Trophoblast cell (in vitro differentiated cells and primary cell): ENCODE results near the gene WDR45B.

Source experiments
- DNase-seq, 2 donors: peaks; one replicate each; pipeline ENCODE4 v3.0.0-alpha.2; 2016
- H2AFZ ChIP-seq: 2 replicates; pipeline ENCODE4 v1.6.1; 2013; ENCODE audit warnings: low read length, moderate library complexity, mild to moderate bottlenecking; ENCODE audit not compliant: insufficient read depth, poor library complexity
- H2AK5ac ChIP-seq: 2 replicates; pipeline ENCODE4 v1.6.1; 2013; ENCODE audit warnings: mild to moderate bottlenecking, low read length
- H2BK120ac ChIP-seq: 2 replicates; pipeline ENCODE4 v1.6.1; 2013; ENCODE audit warnings: low read length, mild to moderate bottlenecking, moderate library complexity; ENCODE audit not compliant: insufficient read depth, poor library complexity
- H2BK12ac ChIP-seq: 2 replicates; pipeline ENCODE4 v1.6.1; 2013; ENCODE audit warnings: mild to moderate bottlenecking, low read length, moderate library complexity
- H2BK5ac ChIP-seq: 2 replicates; pipeline ENCODE4 v1.6.1; 2013; ENCODE audit warnings: low read length, low read depth, moderate library complexity, mild to moderate bottlenecking; ENCODE audit not compliant: poor library complexity
- H3K14ac ChIP-seq: 2 replicates; pipeline ENCODE4 v1.6.1; 2013; ENCODE audit warnings: mild to moderate bottlenecking, low read length
- H3K18ac ChIP-seq: 2 replicates; pipeline ENCODE4 v1.6.1; 2013; ENCODE audit warnings: mild to moderate bottlenecking, low read length
- H3K23ac ChIP-seq: 2 replicates; pipeline ENCODE4 v1.6.1; 2013; ENCODE audit warnings: low read length
- H3K27ac ChIP-seq: 2 replicates; pipeline ENCODE4 v1.5.1; 2013; ENCODE audit warnings: low read depth, mild to moderate bottlenecking, inconsistent platforms, low read length, moderate library complexity
- H3K27me3 ChIP-seq: 2 replicates; pipeline ENCODE4 v1.6.1; 2013; ENCODE audit warnings: inconsistent platforms, mild to moderate bottlenecking, low read length, moderate library complexity; ENCODE audit not compliant: insufficient read depth
- H3K36me3 ChIP-seq, 2 experiments: 1 replicate in 1 of 2; 2 replicates in 1 of 2; pipeline ENCODE4 v1.6.1; 2013; ENCODE audit warnings: low read length in 2 of 2, mild to moderate bottlenecking in 2 of 2, moderate library complexity in 1 of 2; ENCODE audit not compliant: insufficient read depth in 2 of 2, control insufficient read depth in 1 of 2
- H3K4ac ChIP-seq: 2 replicates; pipeline ENCODE4 v1.6.1; 2013; ENCODE audit warnings: low read depth, mild to moderate bottlenecking, low read length, moderate library complexity
- H3K4me1 ChIP-seq, 2 experiments: 1 replicate in 1 of 2; 2 replicates in 1 of 2; pipeline ENCODE4 v1.6.1; 2013; ENCODE audit warnings: low read length in 2 of 2, mild to moderate bottlenecking in 2 of 2, moderate library complexity in 1 of 2; ENCODE audit not compliant: insufficient read depth in 2 of 2, control insufficient read depth in 1 of 2
- H3K4me2 ChIP-seq: 2 replicates; pipeline ENCODE4 v1.6.1; 2013; ENCODE audit warnings: inconsistent platforms, mild to moderate bottlenecking, low read length, moderate library complexity
- H3K4me3 ChIP-seq: 2 replicates; pipeline ENCODE4 v1.5.1; 2013; ENCODE audit warnings: mild to moderate bottlenecking, low read depth, low read length, inconsistent platforms
- H3K79me1 ChIP-seq: one replicate; pipeline ENCODE4 v1.6.1; 2013; ENCODE audit warnings: low read length
- H3K79me2 ChIP-seq: 2 replicates; pipeline ENCODE4 v1.6.1; 2013; ENCODE audit warnings: low read length, mild to moderate bottlenecking; ENCODE audit not compliant: control insufficient read depth, insufficient read depth, poor library complexity
- H3K9ac ChIP-seq: 2 replicates; pipeline ENCODE4 v1.6.1; 2013; ENCODE audit warnings: mild to moderate bottlenecking, low read length
- H3K9me3 ChIP-seq: 2 replicates; pipeline ENCODE4 v1.6.1; 2013; ENCODE audit warnings: low read depth, mild to moderate bottlenecking, control low read depth, inconsistent platforms, low read length; ENCODE audit not compliant: insufficient read depth
- H4K12ac ChIP-seq: 2 replicates; pipeline ENCODE4 v1.6.1; 2013; ENCODE audit warnings: low read depth, mild to moderate bottlenecking, low read length, moderate library complexity
- H4K8ac ChIP-seq: 2 replicates; pipeline ENCODE4 v1.6.1; 2013; ENCODE audit warnings: low read depth, mild to moderate bottlenecking, low read length, moderate library complexity
- H4K91ac ChIP-seq: one replicate; pipeline ENCODE4 v1.6.1; 2013; ENCODE audit warnings: low read depth, mild to moderate bottlenecking, low read length, moderate library complexity
- WGBS: extraction: QIAGEN DNeasy Blood & Tissue Kit; methylation state at CpG from one replicate; pipeline ENCODE4 v1.1.7; 2013; ENCODE audit warnings: missing lambda C conversion rate; ENCODE audit not compliant: insufficient read length, insufficient coverage; ENCODE audit errors: extremely low coverage; 5-methylcytosine and 5-hydroxymethylcytosine counted together

The WDR45B gene

DNA sequence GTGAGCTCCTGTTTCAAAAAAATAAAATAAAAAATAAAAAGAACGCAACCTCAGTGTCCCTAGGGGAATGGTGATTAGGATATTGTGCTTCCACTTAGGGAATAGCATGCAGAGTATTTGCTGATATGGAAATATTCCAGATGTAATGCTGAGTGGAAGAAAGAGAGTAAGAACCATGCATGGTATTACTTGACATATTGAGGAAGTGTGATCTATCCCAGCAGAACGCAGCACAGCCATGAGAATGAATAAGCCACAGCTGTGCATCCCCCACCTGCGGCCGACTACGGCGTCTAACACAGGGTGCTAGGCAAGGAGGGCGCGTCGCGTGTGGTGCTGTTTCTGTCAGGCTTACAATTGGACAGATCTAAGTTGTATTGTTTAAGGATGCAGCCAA, 79.2 kb downstream of the WDR45B start:
- no peak overlapping the region for H2AK5ac ChIP-seq
- no peak overlapping the region for H3K27ac ChIP-seq
- H3K4me1 ChIP-seq, result no peaks in the 10 kb centered on the region
- H2BK5ac ChIP-seq, result no peak overlapping the region
- H3K18ac ChIP-seq, result no peak overlapping the region
- no peak overlapping the region for H3K14ac ChIP-seq
- H3K4ac ChIP-seq, result no peak overlapping the region
- H3K9ac ChIP-seq, result no peak overlapping the region
- no peak overlapping the region for H3K4me2 ChIP-seq
- no peaks in the 10 kb centered on the region for H3K9me3 ChIP-seq
- no peak overlapping the region for H2BK120ac ChIP-seq
- H3K27me3 ChIP-seq, result no peaks in the 10 kb centered on the region
- WGBS, result no CpG with 5 or more reads among the region's 10 CpGs
- no peak overlapping the region for H4K91ac ChIP-seq
- peaks cover 58 to 71% of the 10 kb centered on the region in 2 experiments for H3K36me3 ChIP-seq
- H2AFZ ChIP-seq, result no peak overlapping the region
- peaks cover 4% of the 10 kb centered on the region for H3K79me2 ChIP-seq
- H3K79me1 ChIP-seq, result no peaks in the 10 kb centered on the region
- no peak overlapping the region for H4K8ac ChIP-seq
- no peak for DNase-seq
- H3K4me3 ChIP-seq, result no peak overlapping the region
- H2BK12ac ChIP-seq, result no peak overlapping the region
- no peak overlapping the region for H4K12ac ChIP-seq
- H3K23ac ChIP-seq, result no peak overlapping the region

DNA sequence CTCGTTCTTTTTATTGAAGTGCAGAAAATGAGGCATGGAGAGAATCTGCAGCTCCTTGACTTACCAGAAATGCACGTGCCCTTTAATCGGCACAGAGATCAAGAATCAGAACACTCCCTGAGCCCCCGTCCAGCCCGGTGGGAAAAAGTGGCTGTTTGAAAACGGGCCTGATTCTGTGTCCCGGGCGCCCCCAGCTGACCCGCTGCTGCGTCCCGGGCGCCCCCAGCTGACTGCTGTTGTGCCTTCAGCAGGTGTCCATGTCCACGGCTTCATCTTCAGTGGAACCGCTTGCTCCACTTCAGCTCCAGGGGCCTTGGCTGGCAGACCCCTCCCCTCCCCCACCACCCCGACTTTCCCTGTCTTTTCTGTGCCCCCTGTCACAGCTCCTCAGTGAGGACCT, 81.0 kb downstream of the WDR45B start:
- H2BK5ac ChIP-seq, result no peak overlapping the region

DNA sequence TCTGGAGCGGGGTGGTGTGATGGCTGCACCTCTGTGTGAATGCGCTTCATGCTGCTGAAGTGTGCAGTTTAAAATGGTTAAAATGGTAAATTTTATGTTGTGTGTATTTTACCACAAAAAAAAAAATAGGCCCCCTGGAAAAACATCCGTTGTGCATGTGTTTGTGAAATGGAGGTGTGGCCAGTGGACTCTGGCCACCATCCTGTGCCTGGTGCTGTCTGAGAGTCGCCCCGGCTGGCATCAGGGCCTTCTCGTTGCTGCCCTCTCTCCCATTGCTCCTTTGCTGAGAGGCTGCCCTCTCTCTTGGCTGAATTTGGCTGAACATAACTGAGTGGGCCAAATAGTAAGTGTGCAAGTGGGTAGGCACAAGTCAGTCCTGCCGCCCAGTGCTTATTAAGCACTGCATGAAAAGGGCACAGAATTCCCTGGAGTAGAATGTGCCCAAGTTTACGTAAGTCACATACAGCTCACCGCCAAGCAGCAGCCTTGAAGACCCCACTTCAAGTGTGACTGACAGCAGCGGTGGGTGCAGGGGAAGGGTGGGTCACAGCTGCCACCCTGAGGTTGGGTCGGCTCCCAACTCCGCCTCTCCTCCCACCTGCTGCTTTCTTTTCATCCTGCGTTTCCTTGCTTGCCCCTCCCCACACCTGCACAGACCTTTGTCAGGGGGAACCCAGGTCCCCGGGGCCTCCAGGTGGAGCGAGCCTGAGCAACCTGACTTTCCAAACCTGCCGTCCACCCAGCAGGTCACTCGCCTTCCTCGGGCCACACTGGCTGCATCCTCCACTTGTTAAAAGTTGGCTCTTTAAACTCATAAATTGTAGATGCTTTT, 81.9 kb downstream of the WDR45B start:
- no peak overlapping the region for H3K18ac ChIP-seq
- peak overlapping the region; percentile 41 for H3K4ac ChIP-seq
- no peaks in the 10 kb centered on the region for H3K9me3 ChIP-seq
- H2BK5ac ChIP-seq, result no peak overlapping the region
- no peak overlapping the region for H3K14ac ChIP-seq
- peaks cover 12% of the 10 kb centered on the region for H3K79me2 ChIP-seq
- H3K4me2 ChIP-seq, result no peak overlapping the region
- H3K23ac ChIP-seq, result no peak overlapping the region
- no peak overlapping the region for H3K4me3 ChIP-seq
- H3K9ac ChIP-seq, result no peak overlapping the region
- H2AK5ac ChIP-seq, result no peak overlapping the region
- H3K79me1 ChIP-seq, result no peaks in the 10 kb centered on the region
- no peak overlapping the region for H2BK12ac ChIP-seq
- H2BK120ac ChIP-seq, result no peak overlapping the region
- no peak overlapping the region for H4K8ac ChIP-seq
- DNase-seq, result no peak
- WGBS, result no CpG with 5 or more reads among the region's 18 CpGs
- H3K4me1 ChIP-seq, result no peaks in the 10 kb centered on the region
- no peak overlapping the region for H4K91ac ChIP-seq
- H4K12ac ChIP-seq, result peak overlapping the region; percentile 1
- H2AFZ ChIP-seq, result no peak overlapping the region
- H3K27ac ChIP-seq, result no peak overlapping the region
- peaks cover 45 to 54% of the 10 kb centered on the region in 2 experiments for H3K36me3 ChIP-seq
- no peaks in the 10 kb centered on the region for H3K27me3 ChIP-seq

More for the DNA sequence above, 81.0 kb downstream of the WDR45B start:
- H3K18ac ChIP-seq, result no peak overlapping the region
- no peak overlapping the region for H3K4ac ChIP-seq
- no peak overlapping the region for H4K12ac ChIP-seq
- H2AK5ac ChIP-seq, result no peak overlapping the region
- H3K4me3 ChIP-seq, result no peak overlapping the region
- H3K4me1 ChIP-seq, result no peaks in the 10 kb centered on the region
- H3K14ac ChIP-seq, result no peak overlapping the region
- H2AFZ ChIP-seq, result no peak overlapping the region
- H4K91ac ChIP-seq, result no peak overlapping the region
- no peak overlapping the region for H4K8ac ChIP-seq
- no peak overlapping the region for H3K4me2 ChIP-seq
- no peaks in the 10 kb centered on the region for H3K27me3 ChIP-seq
- no peak for DNase-seq
- H3K79me2 ChIP-seq, result peaks cover 7% of the 10 kb centered on the region
- WGBS, result no CpG with 5 or more reads among the region's 15 CpGs
- no peak overlapping the region for H2BK12ac ChIP-seq
- no peak overlapping the region for H3K9ac ChIP-seq
- no peak overlapping the region for H3K27ac ChIP-seq
- H3K36me3 ChIP-seq, result peaks cover 52 to 62% of the 10 kb centered on the region in 2 experiments
- no peak overlapping the region for H3K23ac ChIP-seq
- H2BK120ac ChIP-seq, result no peak overlapping the region
- no peaks in the 10 kb centered on the region for H3K79me1 ChIP-seq
- H3K9me3 ChIP-seq, result no peaks in the 10 kb centered on the region

DNA sequence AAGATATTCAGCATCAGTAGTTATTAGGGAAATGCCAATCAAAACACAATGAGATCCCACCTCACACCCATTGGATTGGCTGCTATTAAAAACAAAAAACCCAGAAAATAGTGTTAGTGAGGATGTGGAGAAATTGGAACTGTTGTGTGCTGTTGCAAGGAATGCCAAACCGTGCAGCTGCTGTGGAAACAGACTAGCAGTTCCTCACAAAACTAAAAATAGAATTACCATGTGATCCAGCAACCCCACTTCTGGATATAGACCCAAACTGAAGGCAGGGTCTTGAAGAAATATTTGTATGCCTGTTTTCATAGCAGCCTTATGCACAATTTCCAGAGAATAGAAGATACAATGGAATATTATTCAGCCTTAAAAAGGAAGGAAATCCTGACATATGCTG, 82.7 kb downstream of the WDR45B start:
- Histone ChIP-seq H2AK5ac (no peak overlapping the region), H3K79me2 (peaks cover 20% of the 10 kb centered on the region), H2BK12ac (no peak overlapping the region)

More for the DNA sequence above, 82.7 kb downstream of the WDR45B start:
- Histone ChIP-seq H2BK120ac (no peak overlapping the region), H3K4me1 (peaks cover 0 to 3% of the 10 kb centered on the region in 2 experiments), H3K23ac (no peak overlapping the region), H3K27me3 (no peaks in the 10 kb centered on the region), H2BK5ac (no peak overlapping the region), H3K14ac (no peak overlapping the region), H2AFZ (no peak overlapping the region), H4K8ac (no peak overlapping the region), H3K27ac (no peak overlapping the region), H3K4me3 (no peak overlapping the region), H4K91ac (no peak overlapping the region), H3K4ac (peak overlapping the region; percentile 40), H3K36me3 (peaks cover 38 to 50% of the 10 kb centered on the region in 2 experiments), H3K18ac (no peak overlapping the region), H3K9me3 (no peaks in the 10 kb centered on the region), H3K9ac (no peak overlapping the region), H3K79me1 (no peaks in the 10 kb centered on the region), H3K4me2 (no peak overlapping the region), H4K12ac (no peak overlapping the region)
- no peak for DNase-seq
- no CpG with 5 or more reads among the region's 1 CpG for WGBS
